NCI-H1105 (cell line): ENCODE measurements around the gene USP36.

Experiments
- DNase-seq: peaks from one replicate; lab custom pipeline; 2025; lab: John Stamatoyannopoulos, UW

USP36 gene

GRCh38 chr17:78815696-78816095, 24.9 kb downstream of the USP36 start:
- no peak for DNase-seq

DNA sequence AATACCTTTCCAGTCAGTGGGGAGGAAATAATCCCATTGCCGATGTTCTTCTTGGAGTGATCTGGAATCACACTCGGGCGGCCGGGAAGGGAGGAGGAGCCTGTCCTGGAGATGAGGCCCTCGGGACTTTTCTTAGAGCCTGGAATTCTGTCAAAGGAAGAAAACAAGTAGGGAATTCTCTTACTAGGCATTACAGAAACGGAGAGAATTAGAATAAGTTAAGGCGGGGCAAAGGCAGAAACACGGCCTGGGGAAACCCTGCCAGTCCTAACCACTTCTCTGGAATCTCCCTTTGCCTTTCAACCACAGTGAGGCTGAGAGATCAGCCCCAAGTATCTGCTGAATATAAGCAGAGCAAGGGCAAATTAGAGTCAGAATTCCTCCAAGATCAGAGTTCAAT, 27.8 kb downstream of the USP36 start:
- DNase-seq = no peak

- DNase-seq = no peak
These were observed 32.5 kb downstream of the USP36 start for GRCh38 chr17:78808163-78808562.

GRCh38 chr17:78806451-78806850, 34.2 kb downstream of the USP36 start:
- no peak for DNase-seq

DNA sequence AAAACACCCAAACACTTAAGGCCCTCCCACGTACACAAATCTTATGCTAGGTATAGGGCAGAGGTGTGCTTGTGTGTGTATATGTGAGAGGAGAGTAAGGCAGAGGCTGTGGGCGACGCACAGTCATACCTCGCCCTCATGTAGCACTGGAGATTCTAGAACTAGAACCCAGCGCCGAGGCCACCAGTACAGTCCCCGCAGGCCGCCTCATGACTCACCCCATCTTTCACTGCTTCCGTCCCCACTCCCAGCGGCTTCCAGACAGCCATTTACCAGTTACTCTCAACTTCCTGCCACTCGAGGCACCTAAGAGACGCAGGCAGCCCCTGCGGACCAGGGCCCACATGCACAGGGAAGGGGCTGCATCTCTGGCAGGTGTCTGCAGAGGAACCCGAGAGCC, 35.3 kb downstream of the USP36 start:
- no peak for DNase-seq

DNA sequence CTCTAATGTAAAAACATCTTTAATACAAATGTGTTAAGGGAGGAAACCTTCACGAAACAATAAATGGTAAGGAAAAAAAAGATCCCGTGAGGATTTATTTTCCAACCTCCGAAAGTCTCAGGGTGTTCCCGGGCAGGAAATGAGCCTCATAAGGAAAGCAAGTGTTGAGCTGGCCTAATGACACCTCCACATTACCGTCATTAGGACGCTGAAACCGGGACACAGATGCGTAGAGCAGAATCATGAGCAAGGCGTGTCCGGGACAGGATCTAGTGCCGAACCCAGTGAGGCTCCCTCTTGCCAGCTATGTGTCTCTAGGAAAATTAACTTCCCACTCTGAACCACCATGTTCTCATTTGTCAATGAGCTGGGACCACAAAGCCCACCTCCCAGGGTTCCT, 35.8 kb downstream of the USP36 start:
- no peak for DNase-seq

- no peak for DNase-seq
These were observed 37.3 kb downstream of the USP36 start for GRCh38 chr17:78803186-78803845.

DNA sequence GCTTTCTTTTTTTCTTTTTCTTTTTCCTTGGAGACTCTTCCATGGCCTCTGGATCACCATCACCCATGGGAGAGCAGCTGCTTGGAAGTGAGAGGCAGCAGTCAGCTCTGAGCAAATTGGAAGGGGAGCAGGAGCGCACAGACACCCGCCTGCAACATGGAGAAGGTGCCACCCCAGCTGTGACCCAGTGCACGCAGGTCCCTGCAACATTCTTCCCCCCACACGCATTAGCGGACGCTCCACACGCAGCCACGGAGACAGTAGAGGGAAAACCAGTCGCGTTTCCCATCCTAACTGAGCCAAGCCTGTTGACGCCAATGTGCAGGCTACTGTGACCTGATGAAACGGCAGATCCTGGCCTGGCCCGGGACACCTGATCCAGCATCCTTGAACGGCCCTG, 38.2 kb downstream of the USP36 start:
- no peak for DNase-seq

- DNase-seq = no peak
These were observed 38.6 kb downstream of the USP36 start for GRCh38 chr17:78802008-78802407.

DNA sequence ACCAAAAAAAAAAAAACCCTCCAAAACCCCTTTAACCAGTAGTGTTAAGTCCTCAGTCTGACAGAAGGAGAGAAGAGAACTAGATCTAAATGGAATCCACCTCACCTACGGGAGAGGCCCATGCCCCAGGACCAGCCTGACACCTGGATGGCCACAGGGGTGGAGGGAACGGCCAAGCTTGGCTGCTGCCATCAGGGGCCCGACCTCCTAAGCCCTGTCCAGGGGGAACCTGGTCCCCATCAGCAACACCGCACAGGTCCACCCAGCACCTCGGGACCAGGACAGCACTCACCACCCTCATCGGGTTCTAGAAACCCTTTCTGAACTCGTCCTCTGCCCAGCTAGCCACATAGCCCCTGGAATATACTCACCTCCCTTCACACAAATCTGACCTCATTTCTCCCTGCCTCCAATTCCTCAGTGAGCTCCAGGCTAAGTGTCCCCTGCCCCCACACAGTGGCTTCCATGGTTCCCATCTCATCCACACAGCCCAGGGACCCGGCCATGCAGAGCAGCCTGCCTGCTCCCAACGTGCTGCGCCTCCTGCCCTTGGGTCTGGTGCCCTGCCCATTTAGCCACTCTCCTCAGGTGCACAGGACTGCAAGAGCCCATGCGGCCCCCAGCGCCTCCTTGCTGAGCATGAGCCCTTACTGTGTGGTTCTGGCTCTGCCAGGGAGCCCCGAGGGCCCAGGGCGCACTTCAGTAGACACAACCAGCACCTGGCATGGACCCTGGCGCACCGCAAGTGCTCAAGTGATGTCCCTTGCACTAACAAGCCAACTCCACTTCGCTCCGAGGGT, 40.3 kb downstream of the USP36 start:
- DNase-seq = no peak

- no peak for DNase-seq
These were observed 41.7 kb downstream of the USP36 start for GRCh38 chr17:78798695-78799559.

DNA sequence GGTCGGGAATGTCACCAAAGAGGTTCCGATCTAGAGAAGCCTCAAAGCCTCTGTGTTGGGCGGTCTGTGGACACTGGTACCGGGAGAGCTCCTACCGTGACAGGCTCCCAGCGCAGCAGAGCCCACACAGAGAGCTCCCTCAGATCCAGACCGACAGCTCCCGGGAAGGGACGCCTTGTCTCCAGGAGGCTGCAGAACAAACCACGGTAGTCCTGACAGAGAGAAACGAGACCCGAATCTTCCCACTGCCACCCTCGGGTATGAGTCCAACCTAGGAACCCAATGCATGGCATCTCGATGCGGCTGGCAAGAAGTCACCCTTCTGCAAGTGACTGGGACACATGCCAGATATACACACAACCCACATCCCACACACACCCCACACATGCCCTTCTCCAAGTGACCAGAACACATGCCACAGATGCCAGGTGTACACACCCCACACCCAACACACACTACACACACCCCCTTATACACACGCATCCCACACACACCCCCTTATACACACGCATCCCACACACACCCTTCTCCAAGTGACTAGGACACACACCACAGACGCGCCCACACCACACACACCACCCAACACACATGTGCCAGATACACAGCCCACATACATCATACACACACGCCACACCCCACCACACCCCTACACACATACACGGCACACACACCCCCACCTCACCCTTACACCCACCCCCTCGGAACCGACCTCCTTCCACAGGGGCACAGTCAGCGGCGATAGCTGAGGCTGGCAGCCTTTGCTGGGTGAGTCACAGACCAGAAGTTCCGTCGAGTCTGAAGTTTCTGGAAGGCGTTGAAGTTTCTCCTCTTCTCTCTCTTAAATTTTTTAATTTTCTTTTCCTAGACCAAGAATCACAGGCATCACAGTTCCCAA, 42.7 kb downstream of the USP36 start:
- no peak for DNase-seq

DNA sequence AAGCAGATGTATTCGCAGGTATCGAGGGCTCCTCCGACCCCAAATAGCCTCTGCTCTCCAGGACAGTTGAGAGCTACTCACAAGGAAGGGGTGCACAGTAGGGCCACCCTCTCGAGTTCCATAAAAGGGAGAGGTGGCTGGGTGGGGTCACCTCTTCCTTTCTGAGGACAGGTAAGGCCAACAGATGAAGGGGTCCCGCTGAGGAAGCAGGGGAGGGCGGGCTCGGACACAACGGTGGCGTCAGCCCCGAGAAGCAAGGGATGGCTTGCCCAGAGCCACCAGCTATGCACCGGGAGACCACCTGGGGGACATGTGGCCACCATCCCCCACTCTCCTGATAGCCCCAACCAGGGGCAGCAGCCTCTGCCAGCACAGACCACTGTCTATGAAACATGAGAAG, 43.4 kb downstream of the USP36 start:
- no peak for DNase-seq

- DNase-seq = no peak
These were observed 44.1 kb downstream of the USP36 start for GRCh38 chr17:78796517-78796900.

- DNase-seq = no peak
These were observed 44.6 kb downstream of the USP36 start for GRCh38 chr17:78795861-78796516.

DNA sequence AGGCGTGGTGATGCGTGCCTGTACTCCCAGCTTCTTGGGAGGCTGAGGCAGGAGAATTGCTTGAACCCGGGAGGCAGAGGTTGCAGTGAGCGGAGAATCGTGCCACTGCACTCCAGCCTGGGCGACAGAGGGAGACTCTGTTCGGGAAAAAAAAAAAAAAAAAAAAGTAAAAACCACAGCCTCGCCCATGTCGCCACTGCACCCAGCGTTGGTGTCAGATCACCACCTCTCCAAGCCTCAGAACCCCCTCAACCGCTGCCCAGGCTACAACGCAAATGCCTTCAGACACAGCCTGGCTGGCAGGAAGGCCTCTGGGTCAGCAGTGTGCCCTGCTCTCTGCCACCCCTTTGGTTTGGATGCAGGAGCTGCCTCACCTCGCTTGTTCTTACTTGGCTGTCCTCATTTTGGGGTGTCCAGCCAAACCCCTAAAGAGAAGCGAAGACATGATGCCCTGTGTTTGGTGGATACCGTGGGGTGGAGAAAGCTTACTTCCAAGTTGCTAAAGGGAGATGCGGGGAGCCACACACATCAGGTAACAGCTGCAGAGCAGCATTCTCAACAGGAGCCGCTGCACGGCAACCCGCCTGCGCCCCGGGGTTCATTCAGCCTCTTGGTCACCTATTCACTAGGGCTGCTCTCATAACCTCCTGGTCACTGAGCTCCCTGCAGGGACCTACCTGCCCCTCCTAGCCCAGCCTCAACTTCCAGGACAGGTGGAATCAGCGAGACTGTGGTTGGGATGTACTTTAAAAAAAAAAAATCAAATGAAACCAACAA, 45.6 kb downstream of the USP36 start:
- no peak for DNase-seq

DNA sequence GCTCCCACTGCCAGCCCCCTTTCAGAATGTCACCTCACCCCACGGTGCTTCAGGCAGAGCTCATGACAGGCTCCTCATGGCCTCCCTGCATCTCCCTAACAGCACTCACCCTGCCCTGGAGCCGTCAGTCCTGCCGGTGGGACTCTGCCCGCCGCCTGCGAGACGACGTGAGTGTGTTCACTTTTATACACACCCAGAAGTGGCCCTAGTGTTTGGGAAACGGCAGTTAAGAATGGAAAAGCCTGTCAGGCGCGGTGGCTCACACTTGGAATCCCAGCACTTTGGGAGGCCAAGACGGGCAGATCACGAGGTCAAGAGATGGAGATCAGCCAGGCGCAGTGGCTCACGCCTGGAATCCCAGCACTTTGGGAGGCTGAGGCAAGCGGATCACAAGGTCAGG, 46.2 kb downstream of the USP36 start:
- DNase-seq = no peak

- DNase-seq = no peak
These were observed 46.6 kb downstream of the USP36 start for GRCh38 chr17:78793968-78794367.

GRCh38 chr17:78793415-78793814, 47.2 kb downstream of the USP36 start:
- no peak for DNase-seq
